Activated naive CD8-positive, alpha-beta T cell (primary cell): Measurements from ENCODE around the gene MME.

Source experiments
- H3K27ac Mint-ChIP-seq: one replicate; pipeline ENCODE4 v1.8.0; 2021; ENCODE audit warnings: mixed read lengths
- H3K27me3 Mint-ChIP-seq: one replicate; pipeline ENCODE4 v1.8.0; 2021; ENCODE audit warnings: mixed read lengths
- H3K36me3 Mint-ChIP-seq: one replicate; pipeline ENCODE4 v1.8.0; 2021; ENCODE audit warnings: mixed read lengths
- H3K4me1 Mint-ChIP-seq: one replicate; pipeline ENCODE4 v1.8.0; 2021; ENCODE audit warnings: low read depth, mixed read lengths
- H3K4me3 Mint-ChIP-seq: one replicate; pipeline ENCODE4 v1.8.0; 2021; ENCODE audit warnings: mild to moderate bottlenecking, mixed read lengths
- H3K9me3 Mint-ChIP-seq: one replicate; pipeline ENCODE4 v1.8.0; 2021; ENCODE audit warnings: low read depth, mixed read lengths

MME gene

DNA sequence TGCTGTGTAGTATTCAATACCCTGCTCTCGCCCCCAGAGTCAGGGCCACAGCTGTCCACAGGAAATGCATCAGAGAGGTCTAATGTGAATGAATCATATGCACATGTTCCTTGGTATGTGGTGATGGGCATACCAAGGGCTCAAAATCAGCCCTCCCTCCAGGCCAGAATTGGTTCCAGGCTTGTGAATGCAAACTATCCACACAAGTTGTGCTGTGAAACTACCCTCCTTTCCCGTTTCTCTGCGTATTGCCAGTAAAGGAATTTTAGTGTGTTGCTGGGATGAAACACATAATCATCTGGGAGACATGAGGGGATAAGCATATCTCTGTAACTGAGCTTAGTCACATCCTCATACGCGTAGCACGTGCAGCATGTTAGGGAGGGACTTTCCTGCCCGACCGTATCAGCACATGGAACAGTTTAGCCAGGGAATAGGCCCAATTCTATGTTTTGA lies 9.2 kb upstream of the MME start:
- Mint-ChIP-seq H3K4me1 (no peaks in the 10 kb centered on the region), H3K36me3 (no peaks in the 10 kb centered on the region), H3K4me3 (no peak overlapping the region), H3K27me3 (no peaks in the 10 kb centered on the region), H3K27ac (no peak overlapping the region), H3K9me3 (no peaks in the 10 kb centered on the region)

DNA sequence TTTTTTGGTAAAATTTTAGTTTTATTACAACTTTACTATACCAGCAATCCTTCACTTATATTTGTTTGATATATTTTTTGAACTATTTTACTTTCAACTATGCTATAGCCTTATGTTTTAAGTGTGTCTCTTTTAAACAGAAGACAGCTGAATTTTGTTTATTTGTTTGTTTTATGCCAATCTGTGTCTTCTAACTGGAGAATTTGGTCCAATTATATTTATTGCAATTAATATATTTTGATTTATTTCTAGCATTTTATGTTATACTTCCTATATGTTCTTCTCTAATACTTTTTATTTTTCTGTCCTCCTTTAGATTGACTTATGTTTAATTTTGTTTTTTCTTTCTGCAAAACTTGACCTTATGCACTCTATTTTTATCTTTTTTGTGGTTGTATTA lies 4.9 kb upstream of the MME start:
- no peaks in the 10 kb centered on the region for H3K36me3 Mint-ChIP-seq
- peaks cover 14% of the 10 kb centered on the region for H3K27me3 Mint-ChIP-seq
- no peaks in the 10 kb centered on the region for H3K9me3 Mint-ChIP-seq
- H3K4me3 Mint-ChIP-seq = no peak overlapping the region
- peaks cover 5% of the 10 kb centered on the region for H3K4me1 Mint-ChIP-seq
- H3K27ac Mint-ChIP-seq = no peak overlapping the region

DNA sequence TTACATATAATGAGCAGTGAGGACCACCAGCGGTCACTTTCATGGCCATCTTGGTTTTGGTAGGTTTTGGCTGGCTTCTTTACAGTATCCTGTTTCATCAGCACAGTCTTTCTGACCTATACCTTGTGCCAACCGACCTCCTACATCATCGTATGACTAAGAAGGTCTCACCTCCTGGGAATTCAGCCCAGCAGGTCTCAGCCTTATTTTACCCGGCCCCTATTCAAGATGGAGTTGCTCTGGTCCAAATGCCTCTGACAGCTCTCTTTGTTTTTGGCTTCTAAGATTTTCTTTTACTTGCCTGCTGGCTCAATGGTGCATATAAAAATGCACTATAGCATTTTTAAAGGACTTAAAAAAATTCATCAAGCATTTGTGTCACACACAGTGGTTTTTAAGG lies 3.2 kb upstream of the MME start:
- H3K4me3 Mint-ChIP-seq = no peak overlapping the region
- H3K4me1 Mint-ChIP-seq = peaks cover 13% of the 10 kb centered on the region
- H3K27me3 Mint-ChIP-seq = peaks cover 27% of the 10 kb centered on the region
- no peaks in the 10 kb centered on the region for H3K9me3 Mint-ChIP-seq
- H3K27ac Mint-ChIP-seq = no peak overlapping the region
- H3K36me3 Mint-ChIP-seq = no peaks in the 10 kb centered on the region

DNA sequence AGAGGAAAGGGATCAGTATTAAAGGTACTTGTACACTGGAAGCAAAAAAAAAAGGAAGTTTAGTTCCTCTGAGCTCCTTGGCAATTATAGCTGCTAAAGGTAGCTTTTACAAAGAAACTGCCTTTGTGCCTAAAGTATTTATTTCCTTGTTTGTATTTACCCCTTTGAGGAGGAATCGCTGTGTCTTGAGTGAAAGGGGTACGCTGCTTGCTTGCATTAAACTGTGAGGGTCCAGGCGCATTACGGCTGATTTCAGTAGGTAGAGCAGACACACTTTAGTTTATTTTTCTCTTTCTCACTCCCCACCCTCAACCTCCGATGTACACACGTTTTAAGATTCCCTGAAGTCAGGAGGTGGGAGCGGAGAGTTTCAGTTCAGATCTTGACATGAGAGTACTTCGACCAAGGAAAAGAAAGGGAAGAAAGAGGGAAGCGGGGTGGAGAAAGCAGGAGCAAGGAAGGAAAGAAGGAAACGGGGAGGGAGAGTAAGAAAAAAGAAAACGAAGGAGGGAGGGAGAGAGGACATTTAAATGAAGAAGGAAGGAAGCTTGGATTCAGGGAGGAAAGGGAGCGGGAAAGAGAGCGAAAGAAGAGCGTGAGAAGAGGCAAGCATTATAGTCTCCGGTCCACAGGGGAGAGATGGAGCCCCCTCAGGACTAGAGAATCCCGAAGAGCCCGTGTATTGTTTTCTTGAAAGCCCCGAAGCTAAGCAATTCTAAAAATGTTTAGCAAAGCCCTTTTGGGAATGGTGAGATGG lies 1.2 kb upstream of the MME start:
- Mint-ChIP-seq H3K27ac (no peak overlapping the region), H3K36me3 (no peaks in the 10 kb centered on the region), H3K27me3 (peaks cover 32% of the 10 kb centered on the region), H3K4me3 (peak overlapping the region; percentile 32), H3K4me1 (peaks cover 13% of the 10 kb centered on the region), H3K9me3 (no peaks in the 10 kb centered on the region)

DNA sequence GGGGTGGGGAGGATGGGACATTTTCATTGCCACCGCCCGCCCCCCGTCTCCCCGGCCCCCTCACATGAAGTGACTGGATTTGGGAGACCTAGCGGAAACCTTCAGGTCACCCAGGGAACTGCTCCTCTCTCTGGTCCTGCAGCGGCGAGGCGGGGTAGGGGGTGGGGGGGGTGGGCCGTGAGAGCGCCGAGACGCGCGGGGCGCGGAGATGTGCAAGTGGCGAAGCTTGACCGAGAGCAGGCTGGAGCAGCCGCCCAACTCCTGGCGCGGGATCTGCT lies 712 bp upstream of the MME start:
- H3K4me1 Mint-ChIP-seq = peaks cover 13% of the 10 kb centered on the region
- H3K27me3 Mint-ChIP-seq = peaks cover 32% of the 10 kb centered on the region
- H3K36me3 Mint-ChIP-seq = no peaks in the 10 kb centered on the region
- peak overlapping the region; percentile 32 for H3K4me3 Mint-ChIP-seq
- H3K9me3 Mint-ChIP-seq = no peaks in the 10 kb centered on the region
- no peak overlapping the region for H3K27ac Mint-ChIP-seq

DNA sequence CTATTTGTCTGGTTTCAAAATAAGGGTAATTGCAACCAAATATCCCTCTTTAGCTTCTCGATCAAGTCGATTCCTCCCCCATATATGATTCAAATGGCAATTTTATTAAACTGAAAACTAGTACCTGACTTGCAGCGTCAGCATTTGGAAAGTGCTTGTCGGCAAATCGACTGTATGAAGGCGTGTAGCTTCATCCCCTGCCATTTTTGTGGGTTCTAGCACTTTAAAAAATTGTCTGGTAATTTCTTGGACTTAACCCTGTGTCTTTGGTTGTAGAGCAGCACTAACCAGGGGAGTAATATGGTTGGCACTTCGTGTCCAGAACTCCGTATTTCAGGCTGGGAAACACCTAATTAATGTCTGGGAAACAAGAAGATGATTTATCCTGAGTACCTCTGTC lies 573 bp downstream of the MME start:
- Mint-ChIP-seq H3K27me3 (peaks cover 32% of the 10 kb centered on the region), H3K36me3 (no peaks in the 10 kb centered on the region), H3K4me1 (peaks cover 13% of the 10 kb centered on the region), H3K4me3 (peak overlapping the region; percentile 70), H3K9me3 (no peaks in the 10 kb centered on the region), H3K27ac (no peak overlapping the region)

DNA sequence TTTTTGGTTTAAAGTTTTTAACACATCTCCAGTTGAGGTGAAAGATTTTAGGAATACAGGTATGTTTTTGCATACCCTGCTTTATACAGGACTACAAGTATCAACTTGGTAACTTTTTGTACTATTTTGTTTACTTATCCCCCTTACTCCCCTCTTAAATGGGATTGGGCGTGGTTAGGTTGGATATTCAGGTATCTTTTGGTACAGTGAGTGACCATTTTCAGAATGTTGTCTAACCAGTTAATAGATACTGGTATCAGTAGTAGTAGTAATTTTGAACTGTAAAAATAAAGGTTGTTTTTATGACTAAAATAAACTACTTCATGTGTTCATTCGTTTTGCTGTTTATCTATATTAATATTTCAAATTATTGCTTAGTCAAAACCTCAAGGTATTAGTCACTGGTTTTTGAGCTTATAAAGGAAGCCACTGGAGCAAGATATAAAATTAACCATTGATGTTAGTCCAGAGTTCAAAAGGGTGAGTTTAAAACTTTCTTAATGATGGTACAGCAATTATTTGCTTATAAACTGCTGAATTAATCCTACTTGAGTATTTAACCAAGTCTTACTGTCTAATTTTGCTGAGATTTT lies 3.3 kb downstream of the MME start:
- peaks cover 13% of the 10 kb centered on the region for H3K4me1 Mint-ChIP-seq
- H3K36me3 Mint-ChIP-seq = no peaks in the 10 kb centered on the region
- H3K4me3 Mint-ChIP-seq = no peak overlapping the region
- H3K27me3 Mint-ChIP-seq = peaks cover 30% of the 10 kb centered on the region
- peaks cover 4% of the 10 kb centered on the region for H3K9me3 Mint-ChIP-seq
- H3K27ac Mint-ChIP-seq = no peak overlapping the region

DNA sequence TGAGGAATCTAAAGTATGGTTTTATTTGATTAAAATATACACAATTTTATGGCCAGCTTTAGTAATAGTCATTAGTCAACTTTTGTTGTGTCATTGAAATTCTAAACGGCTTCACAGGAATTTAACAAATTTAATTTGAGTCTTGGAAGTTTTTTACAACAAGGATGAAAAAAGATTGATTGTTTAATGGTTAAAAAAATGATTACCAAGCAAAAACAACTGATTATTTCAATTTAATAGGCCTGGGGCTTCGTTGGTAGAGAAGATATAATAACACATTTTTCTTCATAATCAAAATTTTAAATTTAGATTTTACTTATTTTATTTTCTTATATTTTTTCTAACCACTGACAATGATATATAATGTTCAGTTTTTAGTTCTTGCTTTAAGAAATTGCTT lies 4.4 kb downstream of the MME start:
- Mint-ChIP-seq H3K4me1 (peaks cover 8% of the 10 kb centered on the region), H3K4me3 (no peak overlapping the region), H3K27ac (no peak overlapping the region), H3K9me3 (peaks cover 4% of the 10 kb centered on the region), H3K36me3 (no peaks in the 10 kb centered on the region), H3K27me3 (peaks cover 23% of the 10 kb centered on the region)

DNA sequence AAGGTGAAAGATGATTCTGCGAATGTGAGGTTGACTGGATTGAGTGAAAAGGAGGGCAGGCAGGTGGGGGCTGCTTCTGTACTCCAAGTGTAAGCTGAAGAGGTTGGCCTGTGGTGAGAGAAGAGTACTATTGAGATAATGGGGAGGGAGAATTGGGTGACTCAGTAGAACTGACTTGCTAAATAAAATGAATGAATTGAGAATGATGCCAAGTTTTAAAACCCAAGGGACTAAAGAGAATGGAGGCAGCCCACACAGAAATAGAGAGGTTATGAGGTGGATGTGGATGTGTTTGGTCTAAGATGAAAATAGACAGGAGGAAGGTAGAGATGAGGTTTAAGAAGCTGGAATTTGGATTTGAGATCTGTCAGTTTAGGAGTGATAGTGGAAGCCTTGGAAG lies 5.9 kb downstream of the MME start:
- Mint-ChIP-seq H3K27me3 (peaks cover 15% of the 10 kb centered on the region), H3K9me3 (peaks cover 4% of the 10 kb centered on the region), H3K4me3 (no peak overlapping the region), H3K27ac (no peak overlapping the region), H3K36me3 (no peaks in the 10 kb centered on the region), H3K4me1 (no peaks in the 10 kb centered on the region)

DNA sequence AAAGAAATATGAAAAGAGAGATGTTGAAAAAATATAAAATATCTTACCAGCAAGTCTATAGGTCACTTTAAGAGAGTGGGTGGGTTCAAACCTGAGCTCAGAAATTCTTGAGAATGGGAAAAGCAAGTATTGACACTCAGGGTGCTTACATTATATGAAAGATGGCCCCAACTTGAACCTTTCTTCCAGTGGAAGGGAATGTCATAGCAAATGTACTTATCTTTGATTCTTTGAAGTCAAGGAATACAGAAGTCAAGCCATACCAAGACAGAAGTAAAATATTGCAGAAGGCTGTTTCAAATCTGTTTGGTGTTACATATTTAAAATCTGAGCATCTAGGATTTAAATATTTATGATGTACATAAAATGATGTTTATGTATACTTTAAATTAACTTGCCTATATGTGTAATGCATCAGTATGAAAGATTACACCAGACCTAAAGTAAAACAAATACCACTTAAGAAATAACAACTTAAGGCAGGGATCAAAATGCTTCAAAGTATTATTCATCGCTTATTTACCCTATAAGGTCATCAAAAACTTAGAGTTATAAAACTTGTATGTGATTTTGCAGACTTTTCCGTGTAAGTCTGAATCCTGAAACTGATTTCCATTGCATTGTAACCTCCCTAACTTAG lies 8.7 kb downstream of the MME start:
- Mint-ChIP-seq H3K4me1 (no peaks in the 10 kb centered on the region), H3K4me3 (no peak overlapping the region), H3K27ac (no peak overlapping the region), H3K36me3 (no peaks in the 10 kb centered on the region), H3K9me3 (peaks cover 4% of the 10 kb centered on the region), H3K27me3 (peaks cover 4% of the 10 kb centered on the region)

DNA sequence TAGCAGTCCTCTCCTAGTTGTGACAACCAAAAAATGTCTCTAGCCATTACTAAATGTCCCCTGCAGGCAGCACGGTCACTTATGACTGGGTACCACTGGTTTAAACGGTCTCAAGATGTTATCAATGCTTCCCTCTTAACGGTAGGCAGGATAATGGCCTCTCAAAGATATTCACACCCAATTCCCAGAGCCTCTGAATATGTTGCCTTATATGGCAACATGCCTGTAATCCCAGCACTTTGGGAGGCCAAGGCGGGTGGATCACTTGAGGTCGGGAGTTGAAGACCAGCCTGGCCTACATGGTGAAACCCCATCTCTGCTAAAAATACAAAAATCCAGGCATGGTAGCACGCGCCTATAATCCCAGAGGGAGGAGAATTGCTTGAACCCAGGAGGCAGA lies 9.4 kb downstream of the MME start:
- H3K36me3 Mint-ChIP-seq = no peaks in the 10 kb centered on the region
- H3K4me3 Mint-ChIP-seq = no peak overlapping the region
- no peaks in the 10 kb centered on the region for H3K4me1 Mint-ChIP-seq
- H3K9me3 Mint-ChIP-seq = peaks cover 4% of the 10 kb centered on the region
- H3K27ac Mint-ChIP-seq = no peak overlapping the region
- peaks cover 4% of the 10 kb centered on the region for H3K27me3 Mint-ChIP-seq

DNA sequence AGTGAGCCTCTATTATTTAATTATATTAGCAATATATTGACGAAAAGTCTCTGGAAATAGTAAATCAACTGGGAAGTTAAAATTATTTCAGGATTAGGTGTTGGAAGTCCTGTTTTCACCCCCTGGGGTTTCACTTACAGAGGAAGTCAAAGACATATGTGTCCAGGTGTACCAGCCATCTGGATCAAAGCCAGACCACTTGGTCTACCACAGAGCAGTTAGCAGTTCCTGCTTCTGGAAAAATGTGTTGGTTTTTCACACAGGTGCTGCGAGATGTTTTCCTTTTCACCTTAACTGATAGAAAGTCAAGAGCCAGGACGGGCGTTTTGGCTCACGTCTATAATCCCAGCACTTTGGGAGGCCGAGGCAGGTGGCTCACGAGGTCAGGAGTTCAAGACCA lies 13.1 kb downstream of the MME start:
- Mint-ChIP-seq H3K4me1 (no peaks in the 10 kb centered on the region), H3K27me3 (no peaks in the 10 kb centered on the region), H3K27ac (no peak overlapping the region), H3K4me3 (no peak overlapping the region), H3K9me3 (peaks cover under 1% of the 10 kb centered on the region), H3K36me3 (no peaks in the 10 kb centered on the region)

DNA sequence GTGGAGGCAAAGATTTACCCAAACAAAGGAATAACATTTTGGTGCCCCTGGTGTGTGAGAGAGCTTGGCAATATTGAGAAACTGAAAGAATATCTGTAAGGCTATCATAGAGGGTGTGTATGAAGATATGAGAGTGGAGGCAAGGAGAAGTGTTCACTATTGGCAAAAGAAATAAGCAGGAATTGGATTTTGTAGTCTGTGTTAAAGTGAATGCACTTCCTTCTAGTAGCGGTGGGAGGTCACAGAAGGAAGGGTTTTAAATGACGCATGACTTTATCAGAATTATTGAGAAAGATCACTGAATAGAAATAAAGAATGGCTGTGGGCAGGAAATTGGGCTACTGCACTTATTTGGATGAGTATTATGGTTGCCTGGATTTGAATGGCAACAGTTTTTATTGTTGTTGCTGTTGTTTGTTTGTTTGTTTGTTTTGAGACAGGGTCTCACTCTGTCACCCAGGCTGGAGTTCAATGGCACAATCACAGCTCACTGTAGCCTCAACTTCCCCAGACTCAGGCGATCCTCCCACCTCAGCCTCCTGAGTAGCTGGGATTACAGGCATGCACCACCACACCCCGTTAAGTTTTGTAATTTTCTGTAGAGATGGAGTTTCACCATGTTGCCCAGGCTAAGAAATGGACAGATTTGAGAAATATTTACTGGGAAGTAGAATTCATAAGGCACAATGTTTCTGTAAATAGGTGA lies 16.3 kb downstream of the MME start:
- Mint-ChIP-seq H3K27ac (no peak overlapping the region), H3K27me3 (no peaks in the 10 kb centered on the region), H3K36me3 (no peaks in the 10 kb centered on the region)

DNA sequence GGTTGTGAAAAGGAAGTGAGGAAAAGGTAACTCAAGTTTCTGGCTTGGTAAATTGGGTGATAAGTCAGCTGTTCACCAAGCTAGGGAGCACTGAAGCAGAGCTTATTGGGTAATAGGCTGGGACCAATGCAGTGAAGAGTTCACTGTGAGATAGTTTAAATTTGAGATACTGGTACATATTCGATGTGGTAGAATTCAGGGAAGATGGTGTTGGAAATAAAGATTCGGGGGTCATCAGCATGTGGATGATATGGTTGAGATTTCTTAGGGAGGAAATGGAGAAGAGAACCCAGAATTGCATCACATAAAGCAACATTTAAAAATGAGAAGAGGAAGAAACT lies 16.9 kb downstream of the MME start:
- Mint-ChIP-seq H3K9me3 (peaks cover 4% of the 10 kb centered on the region), H3K27ac (no peak overlapping the region), H3K27me3 (no peaks in the 10 kb centered on the region), H3K36me3 (no peaks in the 10 kb centered on the region), H3K4me1 (no peaks in the 10 kb centered on the region), H3K4me3 (no peak overlapping the region)

More for the DNA sequence above, 16.3 kb downstream of the MME start:
- H3K4me3 Mint-ChIP-seq = no peak overlapping the region
- H3K9me3 Mint-ChIP-seq = peaks cover 4% of the 10 kb centered on the region
- H3K4me1 Mint-ChIP-seq = no peaks in the 10 kb centered on the region

DNA sequence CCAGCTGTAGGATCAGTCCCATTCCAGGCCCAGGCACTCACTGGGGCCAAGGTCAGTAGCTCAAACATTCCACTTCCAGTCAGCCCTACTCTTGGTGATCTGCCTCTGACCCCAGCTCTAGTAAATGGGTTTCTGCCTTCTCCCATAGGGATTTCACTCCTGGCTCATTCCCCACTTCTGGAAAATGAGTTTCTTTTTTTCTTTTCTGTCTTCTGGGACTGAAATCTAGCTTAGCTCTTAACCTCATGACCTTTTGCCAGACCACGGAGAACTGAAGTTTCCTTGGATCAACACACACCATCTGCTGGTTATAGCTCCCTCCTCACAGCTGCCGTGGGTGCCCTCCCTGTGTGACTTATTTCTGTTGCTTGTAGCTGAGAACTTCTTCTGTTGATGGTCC lies 21.3 kb downstream of the MME start:
- no peaks in the 10 kb centered on the region for H3K36me3 Mint-ChIP-seq
- peaks cover 4% of the 10 kb centered on the region for H3K9me3 Mint-ChIP-seq
- H3K27ac Mint-ChIP-seq = no peak overlapping the region
- no peak overlapping the region for H3K4me3 Mint-ChIP-seq
- no peaks in the 10 kb centered on the region for H3K4me1 Mint-ChIP-seq
- peaks cover 1% of the 10 kb centered on the region for H3K27me3 Mint-ChIP-seq
